ENCODE measurements around the gene FZD7. TPM values are rescaled to one million over a fixed set of nuclear protein-coding genes. Genes with fewer than 3 reads are reported as not detected.

Gene FZD7
- total RNA-seq, 3 donors from 2014 or later: 4.8 to 84.3 (median 5.9) TPM

DNA sequence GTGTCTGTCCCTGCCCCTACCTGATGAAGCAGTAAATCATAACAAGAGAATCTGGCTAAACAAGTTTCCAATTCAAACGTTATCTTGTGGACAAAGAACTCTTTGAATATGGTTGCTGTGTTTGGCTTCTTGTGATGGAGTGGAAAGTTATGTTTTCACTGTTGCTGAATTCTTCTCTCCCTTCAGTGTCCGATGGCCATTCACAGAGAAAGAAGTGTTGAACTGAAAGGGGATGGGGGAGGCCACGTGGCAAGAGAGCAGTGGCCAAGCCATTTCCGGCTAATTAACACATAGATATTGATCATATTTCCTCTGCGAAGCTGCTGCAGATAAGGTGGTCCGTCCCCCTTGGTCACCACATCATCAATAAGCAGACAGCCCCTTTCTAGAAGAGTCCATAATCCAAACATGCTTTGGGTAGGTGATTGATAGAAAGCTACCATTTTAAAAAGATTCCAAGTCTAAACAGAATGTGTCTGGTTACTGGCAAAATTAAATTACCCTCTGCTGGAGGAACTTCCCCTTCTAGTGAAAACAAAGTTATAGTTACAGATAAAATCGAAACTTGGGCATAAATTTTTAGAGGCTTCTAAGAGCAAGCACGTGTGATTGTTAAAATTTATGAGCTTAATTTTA, 36.9 kb upstream of the FZD7 start:
- H3K36me3 ChIP-seq (ENCODE audit: low read depth): no peaks in the 10 kb centered on the region
- intact Hi-C loops (cut with DNase I, micrococcal nuclease): no loop called here
- ATAC-seq (no peak), DNase-seq (no peak)
- no peaks in the 10 kb centered on the region for H3K4me1 ChIP-seq (ENCODE audit: low read depth)
- no peak overlapping the region for H3K4me3 ChIP-seq
- no peaks in the 10 kb centered on the region for H3K9me3 ChIP-seq
- TF ChIP-seq, protein P1, sequence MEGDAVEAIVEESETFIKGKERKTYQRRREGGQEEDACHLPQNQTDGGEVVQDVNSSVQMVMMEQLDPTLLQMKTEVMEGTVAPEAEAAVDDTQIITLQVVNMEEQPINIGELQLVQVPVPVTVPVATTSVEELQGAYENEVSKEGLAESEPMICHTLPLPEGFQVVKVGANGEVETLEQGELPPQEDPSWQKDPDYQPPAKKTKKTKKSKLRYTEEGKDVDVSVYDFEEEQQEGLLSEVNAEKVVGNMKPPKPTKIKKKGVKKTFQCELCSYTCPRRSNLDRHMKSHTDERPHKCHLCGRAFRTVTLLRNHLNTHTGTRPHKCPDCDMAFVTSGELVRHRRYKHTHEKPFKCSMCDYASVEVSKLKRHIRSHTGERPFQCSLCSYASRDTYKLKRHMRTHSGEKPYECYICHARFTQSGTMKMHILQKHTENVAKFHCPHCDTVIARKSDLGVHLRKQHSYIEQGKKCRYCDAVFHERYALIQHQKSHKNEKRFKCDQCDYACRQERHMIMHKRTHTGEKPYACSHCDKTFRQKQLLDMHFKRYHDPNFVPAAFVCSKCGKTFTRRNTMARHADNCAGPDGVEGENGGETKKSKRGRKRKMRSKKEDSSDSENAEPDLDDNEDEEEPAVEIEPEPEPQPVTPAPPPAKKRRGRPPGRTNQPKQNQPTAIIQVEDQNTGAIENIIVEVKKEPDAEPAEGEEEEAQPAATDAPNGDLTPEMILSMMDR (IDR thresholded peaks at IDR 0.05): no peak

DNA sequence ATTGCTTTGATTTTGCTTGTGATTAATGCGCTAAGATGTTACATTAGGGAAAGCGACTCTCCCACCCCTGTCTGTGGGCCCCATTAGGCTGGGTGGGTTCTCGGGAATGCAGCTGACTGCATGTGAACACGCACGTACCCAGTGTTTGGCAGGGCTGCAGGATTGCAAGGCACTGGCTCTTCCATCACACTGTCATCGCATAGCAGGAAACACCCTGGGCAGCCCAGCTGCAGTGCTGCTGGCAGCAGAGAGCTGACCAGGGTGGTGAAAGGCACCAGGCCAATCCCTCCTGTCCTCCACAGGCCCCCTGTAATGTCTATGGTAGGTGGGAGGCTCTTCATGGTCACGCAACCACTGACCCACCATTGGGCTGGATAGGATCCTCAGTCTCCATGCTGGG, 34.4 kb upstream of the FZD7 start:
- H3K9me3 ChIP-seq: no peaks in the 10 kb centered on the region
- intact Hi-C loops (cut with DNase I, micrococcal nuclease): no loop called here
- H3K4me1 ChIP-seq (ENCODE audit: low read depth): no peaks in the 10 kb centered on the region
- no peak for DNase-seq
- no peak overlapping the region for H3K4me3 ChIP-seq
- no peaks in the 10 kb centered on the region for H3K36me3 ChIP-seq (ENCODE audit: low read depth)
- TF ChIP-seq, protein P1 (IDR thresholded peaks at IDR 0.05): no peak
- ATAC-seq: no peak

DNA sequence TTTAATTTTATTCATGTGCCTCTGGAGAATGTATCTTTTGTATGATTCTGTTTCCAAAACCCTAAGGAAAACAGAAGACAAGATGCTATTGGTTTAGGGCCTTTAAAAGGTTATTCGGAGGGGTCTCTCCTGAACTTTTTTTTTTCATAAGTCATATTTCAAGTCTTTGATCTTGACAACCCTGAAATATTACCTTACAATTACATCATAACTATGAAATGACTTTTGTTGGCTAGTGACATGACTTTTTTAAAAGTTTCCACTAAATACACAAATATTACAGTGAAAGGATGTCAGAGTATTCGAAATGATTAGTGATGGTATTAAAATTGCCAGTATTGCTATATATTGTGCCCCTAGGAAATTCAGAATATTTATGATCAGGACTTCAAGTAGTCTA, 31.8 kb upstream of the FZD7 start:
- intact Hi-C loops (cut with DNase I, micrococcal nuclease): no loop called here
- Histone ChIP-seq H3K9me3 (no peaks in the 10 kb centered on the region), H3K36me3 (ENCODE audit: low read depth) (no peaks in the 10 kb centered on the region), H3K4me3 (no peak overlapping the region), H3K4me1 (ENCODE audit: low read depth) (no peaks in the 10 kb centered on the region)
- no peak for ATAC-seq
- TF ChIP-seq, protein P1 (IDR thresholded peaks at IDR 0.05): no peak
- no peak for DNase-seq

DNA sequence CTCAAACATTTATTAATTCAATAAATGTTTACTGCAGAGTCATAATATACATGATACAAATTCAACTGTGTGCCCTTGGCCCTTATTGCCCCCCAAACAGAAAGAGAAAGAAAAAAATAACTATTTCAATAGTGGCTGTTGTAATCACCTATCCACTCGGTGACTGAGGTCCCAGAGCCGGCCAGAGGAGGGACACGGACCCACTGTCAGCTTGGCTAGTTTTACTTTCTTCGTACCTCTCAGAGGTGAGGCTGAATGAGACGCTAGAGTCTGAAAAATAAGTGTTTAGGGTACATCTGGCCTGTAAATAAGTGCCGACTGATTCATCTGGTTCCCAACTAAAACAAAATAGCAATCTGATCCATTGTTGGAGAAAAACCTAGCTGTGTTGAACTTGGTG, 31.3 kb upstream of the FZD7 start:
- intact Hi-C loops (cut with DNase I, micrococcal nuclease): no loop called here
- no peak for DNase-seq
- Histone ChIP-seq H3K36me3 (ENCODE audit: low read depth) (no peaks in the 10 kb centered on the region), H3K4me1 (ENCODE audit: low read depth) (no peaks in the 10 kb centered on the region), H3K4me3 (no peak overlapping the region), H3K9me3 (no peaks in the 10 kb centered on the region)
- no peak for ATAC-seq
- TF ChIP-seq, protein P1 (IDR thresholded peaks at IDR 0.05): no peak

DNA sequence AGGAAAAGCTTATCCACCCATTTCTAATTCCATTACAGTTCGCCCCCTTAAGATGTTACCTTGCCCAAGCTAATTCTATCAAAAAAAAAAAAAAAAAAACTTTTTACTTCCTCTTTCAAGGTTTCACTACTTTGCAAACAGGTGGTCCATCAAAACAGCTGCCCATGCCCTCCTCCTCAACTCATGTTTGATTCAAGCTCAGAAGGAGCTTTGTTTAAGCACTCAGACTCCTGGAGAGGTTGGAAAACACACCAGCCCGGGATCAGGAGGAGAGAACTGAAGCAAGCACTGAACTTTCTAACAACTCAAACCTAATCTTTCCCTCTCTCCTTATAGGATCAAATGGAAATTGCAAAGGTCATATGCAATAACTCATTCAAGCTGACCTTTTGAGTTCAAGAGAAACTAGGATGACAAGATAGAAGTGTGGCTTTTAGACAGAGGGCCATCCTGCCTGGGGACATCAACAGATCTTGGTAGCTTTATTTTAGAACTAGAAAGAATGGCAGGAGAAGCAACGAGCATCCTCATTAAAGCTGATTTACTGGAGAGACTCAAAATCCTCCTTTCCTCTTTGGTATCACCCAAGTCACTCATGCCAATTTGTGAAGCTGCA, 28.3 kb upstream of the FZD7 start:
- Histone ChIP-seq H3K4me1 (ENCODE audit: low read depth) (no peaks in the 10 kb centered on the region), H3K9me3 (no peaks in the 10 kb centered on the region), H3K4me3 (no peak overlapping the region), H3K36me3 (ENCODE audit: low read depth) (no peaks in the 10 kb centered on the region)
- intact Hi-C loops (cut with DNase I, micrococcal nuclease): no loop called here
- no peak for DNase-seq
- TF ChIP-seq, protein P1 (IDR thresholded peaks at IDR 0.05): no peak
- no peak for ATAC-seq
